ENCODE measurements around the gene FAM81A.
"Not testable (repeated sequence)": the region's sequence is repeated elsewhere in the genome, so short reads cannot be mapped to it uniquely, and the experiment has no call there.

The FAM81A gene

GRCh38 chr15:59410391-59410896 lies 27.5 kb upstream of the FAM81A start:
- H3K4me3 ChIP-seq (ENCODE audit: low read depth, low read length), result no peak overlapping the region
- TF ChIP-seq CTCF (IDR thresholded peaks at IDR 0.05; ENCODE audit: low read depth, low read length), result no peak

- H3K4me3 ChIP-seq (ENCODE audit: low read depth, low read length), result no peak overlapping the region
- TF ChIP-seq CTCF (IDR thresholded peaks at IDR 0.05; ENCODE audit: low read depth, low read length), result no peak
Observed at GRCh38 chr15:59413577-59413976, 24.4 kb upstream of the FAM81A start.

- no peak overlapping the region for H3K4me3 ChIP-seq (ENCODE audit: low read depth, low read length)
- no peak for TF ChIP-seq CTCF (IDR thresholded peaks at IDR 0.05; ENCODE audit: low read depth, low read length)
Observed at GRCh38 chr15:59416816-59417215, 21.2 kb upstream of the FAM81A start.

GRCh38 chr15:59419170-59419569 lies 18.8 kb upstream of the FAM81A start:
- no peak overlapping the region for H3K4me3 ChIP-seq (ENCODE audit: low read depth, low read length)

GRCh38 chr15:59420108-59420507 lies 17.9 kb upstream of the FAM81A start:
- TF ChIP-seq CTCF (IDR thresholded peaks at IDR 0.05; ENCODE audit: low read depth, low read length), result no peak
- no peak overlapping the region for H3K4me3 ChIP-seq (ENCODE audit: low read depth, low read length)

More at GRCh38 chr15:59419170-59419569, 18.8 kb upstream of the FAM81A start:
- no peak for TF ChIP-seq CTCF (IDR thresholded peaks at IDR 0.05; ENCODE audit: low read depth, low read length)

GRCh38 chr15:59420986-59421618 lies 16.9 kb upstream of the FAM81A start:
- no peak overlapping the region for H3K4me3 ChIP-seq (ENCODE audit: low read depth, low read length)
- TF ChIP-seq CTCF (IDR thresholded peaks at IDR 0.05; ENCODE audit: low read depth, low read length), result no peak

- no peak for TF ChIP-seq CTCF (IDR thresholded peaks at IDR 0.05; ENCODE audit: low read depth, low read length)
Observed at GRCh38 chr15:59424616-59425015, 13.4 kb upstream of the FAM81A start.

GRCh38 chr15:59428898-59429297 lies 9.1 kb upstream of the FAM81A start:
- H3K4me3 ChIP-seq (ENCODE audit: low read depth, low read length), result not testable (repeated sequence)

More at GRCh38 chr15:59424616-59425015, 13.4 kb upstream of the FAM81A start:
- no peak overlapping the region for H3K4me3 ChIP-seq (ENCODE audit: low read depth, low read length)

Measured in WI38 (cell line).